ENCODE results near the gene OSBPL3. TPM values are rescaled to one million over a fixed set of nuclear protein-coding genes. Genes with fewer than 3 reads are reported as not detected.

Gene OSBPL3
- total RNA-seq, 1 donor from 2014 or later, result 8.0 TPM

GRCh38 chr7:24882989-24883621 is 96.9 kb downstream of the OSBPL3 start:
- no peaks in the 10 kb centered on the region for H4K20me1 ChIP-seq (ENCODE audit: low read depth)
- H3K36me3 ChIP-seq, result no peaks in the 10 kb centered on the region
- Mint-ChIP-seq H3K4me3 (no peak overlapping the region), H3K4me1 (peaks cover 53% of the 10 kb centered on the region), H3K27ac (peak overlapping the region; percentile 57), H3K36me3 (no peaks in the 10 kb centered on the region), H3K9me3 (no peaks in the 10 kb centered on the region), H3K27me3 (ENCODE audit: insufficient read depth, low read depth) (no peaks in the 10 kb centered on the region)
- H3K27me3 ChIP-seq, result no peaks in the 10 kb centered on the region
- no peak overlapping the region for H3K9ac ChIP-seq
- H2AFZ ChIP-seq (replicated peaks), result no peak overlapping the region
- H3F3A ChIP-seq (ENCODE audit: low read depth), result no peaks in the 10 kb centered on the region
- TF ChIP-seq EZH2phosphoT487 (IDR thresholded peaks at IDR 0.05) (no peak), EZH2 (IDR thresholded peaks at IDR 0.05) (no peak), CTCF (IDR thresholded peaks at IDR 0.05) (no peak)
- no peaks in the 10 kb centered on the region for H3K4me1 ChIP-seq
- H3K9me3 ChIP-seq (ENCODE audit: low read depth), result no peaks in the 10 kb centered on the region
- no peak overlapping the region for H3K4me2 ChIP-seq
- no peak overlapping the region for H3K27ac ChIP-seq
- no peaks in the 10 kb centered on the region for H3K79me2 ChIP-seq (ENCODE audit: low read depth)
- H3K4me3 ChIP-seq, result no peak overlapping the region
- DNase-seq (ENCODE audit: low spot score), result no peak

GRCh38 chr7:24881623-24882022 is 98.4 kb downstream of the OSBPL3 start:
- Histone ChIP-seq H3K79me2 (ENCODE audit: low read depth) (no peaks in the 10 kb centered on the region), H3K4me2 (no peak overlapping the region), H3F3A (ENCODE audit: low read depth) (no peaks in the 10 kb centered on the region), H3K4me3 (no peak overlapping the region), H3K9me3 (ENCODE audit: low read depth) (no peaks in the 10 kb centered on the region), H3K36me3 (no peaks in the 10 kb centered on the region), H4K20me1 (ENCODE audit: low read depth) (no peaks in the 10 kb centered on the region), H3K4me1 (no peaks in the 10 kb centered on the region), H3K27ac (no peak overlapping the region), H3K27me3 (no peaks in the 10 kb centered on the region), H2AFZ (replicated peaks) (no peak overlapping the region), H3K9ac (no peak overlapping the region)
- H3K27ac Mint-ChIP-seq, result no peak overlapping the region
- peaks cover 58% of the 10 kb centered on the region for H3K4me1 Mint-ChIP-seq
- H3K4me3 Mint-ChIP-seq, result no peak overlapping the region
- no peaks in the 10 kb centered on the region for H3K36me3 Mint-ChIP-seq
- DNase-seq (ENCODE audit: low spot score), result no peak
- no peaks in the 10 kb centered on the region for H3K27me3 Mint-ChIP-seq (ENCODE audit: insufficient read depth, low read depth)
- no peaks in the 10 kb centered on the region for H3K9me3 Mint-ChIP-seq
- TF ChIP-seq CTCF (IDR thresholded peaks at IDR 0.05) (no peak), EZH2phosphoT487 (IDR thresholded peaks at IDR 0.05) (no peak), EZH2 (IDR thresholded peaks at IDR 0.05) (no peak)

GRCh38 chr7:24880886-24881285 is 99.1 kb downstream of the OSBPL3 start:
- H3F3A ChIP-seq (ENCODE audit: low read depth), result no peaks in the 10 kb centered on the region
- no peak overlapping the region for H3K9ac ChIP-seq
- Mint-ChIP-seq H3K36me3 (no peaks in the 10 kb centered on the region), H3K4me3 (no peak overlapping the region), H3K9me3 (no peaks in the 10 kb centered on the region), H3K27ac (no peak overlapping the region), H3K27me3 (ENCODE audit: insufficient read depth, low read depth) (no peaks in the 10 kb centered on the region), H3K4me1 (peaks cover 56% of the 10 kb centered on the region)
- H3K79me2 ChIP-seq (ENCODE audit: low read depth), result no peaks in the 10 kb centered on the region
- H2AFZ ChIP-seq (replicated peaks), result no peak overlapping the region
- H3K27me3 ChIP-seq, result no peaks in the 10 kb centered on the region
- no peaks in the 10 kb centered on the region for H3K36me3 ChIP-seq
- H3K27ac ChIP-seq, result no peak overlapping the region
- no peak for DNase-seq (ENCODE audit: low spot score)
- H3K4me1 ChIP-seq, result no peaks in the 10 kb centered on the region
- no peak for TF ChIP-seq CTCF (IDR thresholded peaks at IDR 0.05)
- TF ChIP-seq EZH2phosphoT487 (IDR thresholded peaks at IDR 0.05), result no peak
- TF ChIP-seq EZH2 (IDR thresholded peaks at IDR 0.05), result no peak
- no peaks in the 10 kb centered on the region for H3K9me3 ChIP-seq (ENCODE audit: low read depth)
- no peak overlapping the region for H3K4me2 ChIP-seq
- H4K20me1 ChIP-seq (ENCODE audit: low read depth), result no peaks in the 10 kb centered on the region
- no peak overlapping the region for H3K4me3 ChIP-seq

All from neural progenitor cell (in vitro differentiated cells).